Measurements from ENCODE around the gene DBNDD2.

GRCh38 chr20:45440424-45440823, 32.3 kb downstream of the DBNDD2 start:
- TF ChIP-seq, protein P1, sequence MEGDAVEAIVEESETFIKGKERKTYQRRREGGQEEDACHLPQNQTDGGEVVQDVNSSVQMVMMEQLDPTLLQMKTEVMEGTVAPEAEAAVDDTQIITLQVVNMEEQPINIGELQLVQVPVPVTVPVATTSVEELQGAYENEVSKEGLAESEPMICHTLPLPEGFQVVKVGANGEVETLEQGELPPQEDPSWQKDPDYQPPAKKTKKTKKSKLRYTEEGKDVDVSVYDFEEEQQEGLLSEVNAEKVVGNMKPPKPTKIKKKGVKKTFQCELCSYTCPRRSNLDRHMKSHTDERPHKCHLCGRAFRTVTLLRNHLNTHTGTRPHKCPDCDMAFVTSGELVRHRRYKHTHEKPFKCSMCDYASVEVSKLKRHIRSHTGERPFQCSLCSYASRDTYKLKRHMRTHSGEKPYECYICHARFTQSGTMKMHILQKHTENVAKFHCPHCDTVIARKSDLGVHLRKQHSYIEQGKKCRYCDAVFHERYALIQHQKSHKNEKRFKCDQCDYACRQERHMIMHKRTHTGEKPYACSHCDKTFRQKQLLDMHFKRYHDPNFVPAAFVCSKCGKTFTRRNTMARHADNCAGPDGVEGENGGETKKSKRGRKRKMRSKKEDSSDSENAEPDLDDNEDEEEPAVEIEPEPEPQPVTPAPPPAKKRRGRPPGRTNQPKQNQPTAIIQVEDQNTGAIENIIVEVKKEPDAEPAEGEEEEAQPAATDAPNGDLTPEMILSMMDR (IDR thresholded peaks at IDR 0.05; ENCODE audit: low read depth, low read length, poor library complexity, severe bottlenecking) = no peak
- no peak for TF ChIP-seq EZH2phosphoT487 (IDR thresholded peaks at IDR 0.05; ENCODE audit: borderline replicate concordance, low read length)

All from DOHH2 (cell line).